Measurements from ENCODE around the gene MRI1. TPM values are rescaled to one million over a fixed set of nuclear protein-coding genes. Genes with fewer than 3 reads are reported as not detected.

The MRI1 gene
- total and polyA plus RNA-seq, 2 of the 4 experiments (the other 2 are of a cell fraction): 26.7 to 37.6 TPM

DNA sequence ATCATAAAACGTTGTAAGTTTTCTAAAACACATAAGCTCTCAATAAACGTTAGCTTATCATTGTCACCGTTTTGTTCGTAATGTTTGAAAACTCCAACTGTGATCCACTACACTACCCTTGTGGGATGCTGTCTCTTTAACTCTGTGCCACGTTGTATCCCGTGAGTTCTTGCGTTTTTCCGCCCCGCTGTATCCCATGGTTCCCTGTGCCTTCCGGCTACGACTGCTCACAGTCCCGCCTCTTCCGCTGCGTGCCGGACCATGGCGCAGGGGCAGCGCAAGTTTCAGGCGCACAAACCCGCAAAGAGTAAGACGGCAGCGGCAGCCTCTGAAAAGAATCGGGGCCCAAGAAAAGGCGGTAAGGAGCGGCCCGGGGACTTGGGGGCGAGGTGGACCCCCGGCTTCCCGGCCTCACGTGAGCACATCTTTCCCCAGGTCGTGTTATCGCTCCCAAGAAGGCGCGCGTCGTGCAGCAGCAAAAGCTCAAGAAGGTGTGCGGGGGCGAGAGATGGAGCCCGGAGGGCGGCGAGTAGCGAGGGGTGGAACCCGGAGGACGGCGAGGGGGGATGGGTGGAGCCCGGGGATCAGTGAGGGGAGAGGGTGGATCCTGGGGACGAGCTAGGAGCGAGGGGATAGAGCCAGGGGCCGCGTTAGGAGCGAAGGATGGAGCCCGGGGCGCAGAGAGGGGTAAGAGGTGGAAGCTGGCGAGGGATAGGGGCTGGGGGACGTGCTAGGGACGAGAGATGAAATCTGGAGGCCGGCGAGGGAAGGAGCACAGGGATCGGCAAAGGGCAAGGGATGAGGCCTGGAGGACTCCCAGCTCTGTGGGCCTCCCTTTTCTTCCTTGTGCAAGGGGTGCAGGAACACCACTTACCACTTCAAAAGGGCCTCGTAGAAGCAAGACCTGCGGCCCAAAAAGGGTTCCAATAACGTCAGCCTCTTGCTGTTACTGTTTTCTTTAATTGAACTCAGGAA lies 10.2 kb downstream of the MRI1 start, which contains the start of gene C19orf53:
TSS of gene C19orf53 (plus strand) at position 240 of the 975 bp plus-strand sequence. CDS start at position 262, 22 bp downstream.
- dilution Hi-C loops (cut with HindIII; ENCODE audit: low sequenced_read_pairs, unreplicated experiment): no loop called here
- BruUV-seq (replicated peaks): no TSS peak
- TF ChIP-seq, protein P1, sequence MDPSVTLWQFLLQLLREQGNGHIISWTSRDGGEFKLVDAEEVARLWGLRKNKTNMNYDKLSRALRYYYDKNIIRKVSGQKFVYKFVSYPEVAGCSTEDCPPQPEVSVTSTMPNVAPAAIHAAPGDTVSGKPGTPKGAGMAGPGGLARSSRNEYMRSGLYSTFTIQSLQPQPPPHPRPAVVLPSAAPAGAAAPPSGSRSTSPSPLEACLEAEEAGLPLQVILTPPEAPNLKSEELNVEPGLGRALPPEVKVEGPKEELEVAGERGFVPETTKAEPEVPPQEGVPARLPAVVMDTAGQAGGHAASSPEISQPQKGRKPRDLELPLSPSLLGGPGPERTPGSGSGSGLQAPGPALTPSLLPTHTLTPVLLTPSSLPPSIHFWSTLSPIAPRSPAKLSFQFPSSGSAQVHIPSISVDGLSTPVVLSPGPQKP (IDR thresholded peaks at IDR 0.05; ENCODE audit: borderline replicate concordance, low read depth, low read length): no peak
- TF ChIP-seq SMC3 (IDR thresholded peaks at IDR 0.05; ENCODE audit: low read depth, low read length) (0 out of 2 replicates have a peak, but pooled peaks have one; percentile 3), CHD1 (IDR thresholded peaks at IDR 0.05; ENCODE audit: low read depth, low read length) (no peak), BHLHE40 (IDR thresholded peaks at IDR 0.05; ENCODE audit: low read depth, low read length) (peak; percentile 84), MAFK (IDR thresholded peaks at IDR 0.05; ENCODE audit: low read depth, low read length) (no peak), MXI1 (IDR thresholded peaks at IDR 0.05; ENCODE audit: borderline replicate concordance, low read depth, low read length) (peak; percentile 78; the same call in 1 of the 2 replicates), FOS (IDR thresholded peaks at IDR 0.05; ENCODE audit: low read depth, low read length) (no peak), POLR2A (IDR thresholded peaks at IDR 0.05; ENCODE audit: low read depth, low read length) (peak; percentile 74; the same call in 1 of the 2 replicates), NFE2L2 (IDR thresholded peaks at IDR 0.05; ENCODE audit: low read depth, low read length) (no peak), RAD21 (IDR thresholded peaks at IDR 0.05; ENCODE audit: low read length) (no peak), MAZ (IDR thresholded peaks at IDR 0.05; ENCODE audit: borderline replicate concordance, low read depth, low read length) (peak; percentile 27; the same call in 1 of the 2 replicates)
- TF ChIP-seq, protein P2, sequence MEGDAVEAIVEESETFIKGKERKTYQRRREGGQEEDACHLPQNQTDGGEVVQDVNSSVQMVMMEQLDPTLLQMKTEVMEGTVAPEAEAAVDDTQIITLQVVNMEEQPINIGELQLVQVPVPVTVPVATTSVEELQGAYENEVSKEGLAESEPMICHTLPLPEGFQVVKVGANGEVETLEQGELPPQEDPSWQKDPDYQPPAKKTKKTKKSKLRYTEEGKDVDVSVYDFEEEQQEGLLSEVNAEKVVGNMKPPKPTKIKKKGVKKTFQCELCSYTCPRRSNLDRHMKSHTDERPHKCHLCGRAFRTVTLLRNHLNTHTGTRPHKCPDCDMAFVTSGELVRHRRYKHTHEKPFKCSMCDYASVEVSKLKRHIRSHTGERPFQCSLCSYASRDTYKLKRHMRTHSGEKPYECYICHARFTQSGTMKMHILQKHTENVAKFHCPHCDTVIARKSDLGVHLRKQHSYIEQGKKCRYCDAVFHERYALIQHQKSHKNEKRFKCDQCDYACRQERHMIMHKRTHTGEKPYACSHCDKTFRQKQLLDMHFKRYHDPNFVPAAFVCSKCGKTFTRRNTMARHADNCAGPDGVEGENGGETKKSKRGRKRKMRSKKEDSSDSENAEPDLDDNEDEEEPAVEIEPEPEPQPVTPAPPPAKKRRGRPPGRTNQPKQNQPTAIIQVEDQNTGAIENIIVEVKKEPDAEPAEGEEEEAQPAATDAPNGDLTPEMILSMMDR (conservative IDR thresholded peaks at IDR 0.05; ENCODE audit: low read depth, low read length): no peak

More for the DNA sequence above, 10.2 kb downstream of the MRI1 start, which contains the start of gene C19orf53:
- Histone ChIP-seq H3K18ac (ENCODE audit: low read depth, low read length) (peak within 1 kb of the TSS; percentile 10), H3K27ac (ENCODE audit: insufficient read depth, low read length) (peak within 1 kb of the TSS; percentile 82), H2AK9ac (replicated peaks; ENCODE audit: low read depth, low read length, poor library complexity) (peak within 1 kb of the TSS; percentile 99), H3K9ac (ENCODE audit: low read depth, low read length) (peak within 1 kb of the TSS; percentile 79), H3K27me3 (ENCODE audit: control insufficient read depth, insufficient read depth, low read length) (no peaks in the 10 kb centered on the region), H4K5ac (ENCODE audit: low read depth, low read length) (peak within 1 kb of the TSS; percentile 65), H2AK5ac (ENCODE audit: low read depth, low read length) (peak within 1 kb of the TSS; percentile 84), H3K56ac (ENCODE audit: extremely low read depth, insufficient read depth, low read length) (peak within 1 kb of the TSS; percentile 88), H3K23ac (ENCODE audit: low read depth, low read length) (peak within 1 kb of the TSS; percentile 66), H2AFZ (replicated peaks; ENCODE audit: low read length, poor library complexity) (peak within 1 kb of the TSS; percentile 91), H4K20me1 (ENCODE audit: insufficient read depth, low read length) (peaks cover 14% of the 10 kb centered on the region; the same call in 1 of the 2 replicates), H3K36me3 (ENCODE audit: control insufficient read depth, insufficient read depth, low read length) (peaks cover 45% of the 10 kb centered on the region), H3K4me3 (ENCODE audit: insufficient read depth, low read depth, low read length) (peak within 1 kb of the TSS; percentile 78), H3K4me1 (ENCODE audit: control insufficient read depth, insufficient read depth, low read length) (peaks cover 7% of the 10 kb centered on the region; the same call in 1 of the 2 replicates), H3K4ac (ENCODE audit: low read depth, low read length) (peak within 1 kb of the TSS; percentile 74), H3K4me2 (ENCODE audit: low read depth, low read length) (peak within 1 kb of the TSS; percentile 99), H4K91ac (ENCODE audit: insufficient read depth, low read depth, low read length) (peak within 1 kb of the TSS; percentile 62), H2BK5ac (ENCODE audit: low read depth, low read length, poor library complexity, severe bottlenecking) (peak within 1 kb of the TSS; percentile 70), H2BK15ac (ENCODE audit: low read depth, low read length) (0 out of 3 replicates have a peak within 1 kb of the TSS, but pooled peaks have one; percentile 5), H4K8ac (ENCODE audit: low read depth in 2 of 2, low read length in 2 of 2) (peak within 1 kb of the TSS; percentile 41 to 95; a peak in 3 of 4 replicates), H3K9me1 (ENCODE audit: insufficient read depth, low read length) (peaks cover 14% of the 10 kb centered on the region; the same call in 1 of the 2 replicates), H2BK120ac (ENCODE audit: low read depth, low read length) (peak within 1 kb of the TSS; percentile 49), H3K79me1 (ENCODE audit: low read depth in 1 of 2, low read length in 2 of 2) (peaks cover 8 to 45% of the 10 kb centered on the region in 2 experiments; a peak in 3 of 4 replicates), H3K14ac (replicated peaks; ENCODE audit: low read depth, low read length) (peak within 1 kb of the TSS; percentile 91), H3K9me3 (ENCODE audit: control insufficient read depth, insufficient read depth, low read length) (no peaks in the 10 kb centered on the region), H2BK20ac (ENCODE audit: low read depth, low read length) (no peak within 1 kb of the TSS)
- intact Hi-C loops (cut with micrococcal nuclease): loop anchor here (1.0 kb wide), 1 partner anchor 21 kb away; the partner anchor contains the start of gene ZSWIM4
- POLR2A ChIA-PET (ENCODE audit: unreplicated experiment): interaction anchor here (0.6 to 1.0 kb wide), 5 partner anchors 9 to 62 kb away, joined by 3 to 11 read pairs (median 4); partner anchors contain the start of gene MRI1
- in situ Hi-C loops (cut with MboI; ENCODE audit: low sequenced_read_pairs): loop anchor here (25.0 kb wide), 1 partner anchor 313 kb away; the partner anchor contains the start of genes C19orf67 and SAMD1
- DNase-seq (peak; percentile 94), ATAC-seq (ENCODE audit: low read depth) (peak; percentile 98)
- CTCF ChIA-PET: interaction anchor here (0.6 kb wide), 1 partner anchor 141 kb away, joined by 3 read pairs; no protein-coding TSS in a partner anchor
- 0% methylated on average over 23 of the region's 61 CpGs; no CpG with 5 or more reads in 1 of the 2 experiments for WGBS, 2 experiments (ENCODE audit: extremely low coverage in 2 of 2, insufficient read length in 1 of 2)

Data from IMR-90 (cell line).